K562 (cell line): ENCODE results near the gene ANKMY1. TPM values are rescaled to one million over a fixed set of nuclear protein-coding genes. Genes with fewer than 3 reads are reported as not detected.

ENCODE experiments used
- CCAR2 ChIP-seq: fragments of 200-400 bp; formaldehyde crosslinking; IDR thresholded peaks from 2 replicates; pipeline ENCODE4 v1.6.1; 2017; ENCODE audit warnings: mild to moderate bottlenecking, low read depth, low read length
- DNMT1 ChIP-seq: fragments of 450-650 bp; IDR thresholded peaks from 2 replicates; pipeline ENCODE4 v1.6.1; 2016; ENCODE audit warnings: antibody characterized with exemption, mild to moderate bottlenecking
- GTF2B ChIP-seq: IDR thresholded peaks from 2 replicates; pipeline ENCODE4 v1.6.1; 2011; ENCODE audit not compliant: insufficient read length; ENCODE audit errors: extremely low read depth
- MLX ChIP-seq, 2 experiments: fragments of 450-650 bp in 1 of 2; sonication (generic) in 1 of 2; formaldehyde crosslinking; conservative IDR thresholded peaks; 2 replicates each; pipeline versions ENCODE4 v1.4.0 to v1.8.1; 2020 to 2022; ENCODE audit warnings: mild to moderate bottlenecking in 1 of 2, missing genetic modification reagents in 1 of 2
- NBN ChIP-seq: fragments of 450-650 bp; IDR thresholded peaks from 2 replicates; pipeline ENCODE4 v1.6.1; 2016; ENCODE audit warnings: low read depth, mild to moderate bottlenecking
- PHB ChIP-seq: fragments of 250-450 bp; sonication (Bioruptor Pico); IDR thresholded peaks from 2 replicates; pipeline ENCODE4 v1.5.0; 2021
- POLR2H ChIP-seq: IDR thresholded peaks from 2 replicates; pipeline ENCODE4 v1.6.1; 2016; ENCODE audit warnings: missing genetic modification characterization, low read depth, mild to moderate bottlenecking, control low read depth, missing compliant biosample characterization, moderate library complexity
- PRPF4 ChIP-seq: fragments of 200-400 bp; formaldehyde crosslinking; IDR thresholded peaks from one replicate; pipeline ENCODE4 v1.6.1; 2017; ENCODE audit warnings: low read length, low read depth, mild to moderate bottlenecking; ENCODE audit not compliant: insufficient read depth, poor library complexity, severe bottlenecking
- RAD51 ChIP-seq: fragments of 450-650 bp; IDR thresholded peaks from 2 replicates; pipeline ENCODE4 v1.7.1; 2016; ENCODE audit warnings: low read depth, mild to moderate bottlenecking, borderline replicate concordance
- TAF15 ChIP-seq: fragments of 200-400 bp; formaldehyde crosslinking; IDR thresholded peaks from 2 replicates; pipeline ENCODE4 v1.6.1; 2017; ENCODE audit warnings: mild to moderate bottlenecking, low read depth, low read length, moderate library complexity
- TCF3 ChIP-seq: sonication (generic); formaldehyde crosslinking; IDR thresholded peaks from 2 replicates; pipeline ENCODE4 v1.4.0; 2020; ENCODE audit warnings: mild to moderate bottlenecking, missing genetic modification reagents
- ZBED1 ChIP-seq: IDR thresholded peaks from 2 replicates; pipeline ENCODE4 v1.6.1; 2014
- ZNF143 ChIP-seq: sonication (generic); formaldehyde crosslinking; IDR thresholded peaks from 2 replicates; pipeline ENCODE4 v1.9.0; 2022; ENCODE audit warnings: mild to moderate bottlenecking, missing genetic modification reagents
- ZNF444 ChIP-seq: fragments of 250-450 bp; sonication (Bioruptor Pico); IDR thresholded peaks from 2 replicates; pipeline ENCODE4 v1.4.0; 2020; ENCODE audit warnings: mild to moderate bottlenecking, moderate library complexity
- ZNF76 ChIP-seq: fragments of 250-450 bp; sonication (Bioruptor Pico); IDR thresholded peaks from 2 replicates; pipeline ENCODE4 v1.4.0; 2020; ENCODE audit warnings: mild to moderate bottlenecking, moderate library complexity, borderline replicate concordance
- polyA plus RNA-seq, 8 experiments: library from polyadenylated mRNA; depleted of rRNA in 4 of 8; stranded (reverse) in 5 of 8; unstranded in 3 of 8; fragments of >200 nt; fragmentation: Nextera tagmentation in 2 of 8; fragmentation: Illumina TruSeq in 1 of 8; extraction: Ambion mirVana in 2 of 8; extraction: Trizol in 1 of 8; gene quantifications; 2 replicates each; pipeline versions ENCODE4 v1.2.1 to v1.2.3, GENCODE V29; 2011 to 2014; ENCODE audit warnings: inconsistent platforms in 1 of 8, missing spikeins in 1 of 8
- total RNA-seq, 7 experiments: library from RNA; depleted of rRNA in 6 of 7; stranded (reverse); fragments of >200 nt in 6 of 7; fragmentation: Illumina TruSeq in 2 of 7; extraction: Trizol in 2 of 7; gene quantifications; 2 replicates each; pipeline versions ENCODE4 v1.2.1 to v1.2.3, GENCODE V29; 2011 to 2021; ENCODE audit warnings: low replicate concordance in 1 of 7

ANKMY1 gene
- total and polyA plus RNA-seq, 9 of the 15 experiments (the other 6 are each of a cell fraction or from before 2014, with no cell fraction given), result 0.75 to 15.1 (median 11.7) TPM

GRCh38 chr2:240560480-240561324, 2.9 kb upstream of the ANKMY1 start (continued):
- TF ChIP-seq TAF15 (no peak), CCAR2 (no peak), POLR2H (peak; percentile 71; the same call in 1 of the 2 replicates), ZNF143 (no peak), PRPF4 (no peak), PHB (CRISPR knock-in tag) (no peak), DNMT1 (no peak), NBN (no peak), MLX (CRISPR knock-in tag; conservative IDR thresholded peaks at IDR 0.05) (no peak), RAD51 (no peak), GTF2B (no peak), ZNF444 (no peak), ZBED1 (peak; percentile 5; the same call in 1 of the 2 replicates), ZNF76 (CRISPR knock-in tag) (no peak), TCF3 (CRISPR knock-in tag) (peak; percentile 35; the same call in 1 of the 2 replicates)
